Activated naive CD8-positive, alpha-beta T cell (primary cell): ENCODE data around the gene RASAL2.

Experiments used
- H3K27ac Mint-ChIP-seq: one replicate; pipeline ENCODE4 v1.8.0; 2021; ENCODE audit warnings: mixed read lengths
- H3K27me3 Mint-ChIP-seq: one replicate; pipeline ENCODE4 v1.8.0; 2021; ENCODE audit warnings: mixed read lengths
- H3K36me3 Mint-ChIP-seq: one replicate; pipeline ENCODE4 v1.8.0; 2021; ENCODE audit warnings: mixed read lengths
- H3K4me1 Mint-ChIP-seq: one replicate; pipeline ENCODE4 v1.8.0; 2021; ENCODE audit warnings: low read depth, mixed read lengths
- H3K4me3 Mint-ChIP-seq: one replicate; pipeline ENCODE4 v1.8.0; 2021; ENCODE audit warnings: mild to moderate bottlenecking, mixed read lengths
- H3K9me3 Mint-ChIP-seq: one replicate; pipeline ENCODE4 v1.8.0; 2021; ENCODE audit warnings: low read depth, mixed read lengths

Gene RASAL2

DNA sequence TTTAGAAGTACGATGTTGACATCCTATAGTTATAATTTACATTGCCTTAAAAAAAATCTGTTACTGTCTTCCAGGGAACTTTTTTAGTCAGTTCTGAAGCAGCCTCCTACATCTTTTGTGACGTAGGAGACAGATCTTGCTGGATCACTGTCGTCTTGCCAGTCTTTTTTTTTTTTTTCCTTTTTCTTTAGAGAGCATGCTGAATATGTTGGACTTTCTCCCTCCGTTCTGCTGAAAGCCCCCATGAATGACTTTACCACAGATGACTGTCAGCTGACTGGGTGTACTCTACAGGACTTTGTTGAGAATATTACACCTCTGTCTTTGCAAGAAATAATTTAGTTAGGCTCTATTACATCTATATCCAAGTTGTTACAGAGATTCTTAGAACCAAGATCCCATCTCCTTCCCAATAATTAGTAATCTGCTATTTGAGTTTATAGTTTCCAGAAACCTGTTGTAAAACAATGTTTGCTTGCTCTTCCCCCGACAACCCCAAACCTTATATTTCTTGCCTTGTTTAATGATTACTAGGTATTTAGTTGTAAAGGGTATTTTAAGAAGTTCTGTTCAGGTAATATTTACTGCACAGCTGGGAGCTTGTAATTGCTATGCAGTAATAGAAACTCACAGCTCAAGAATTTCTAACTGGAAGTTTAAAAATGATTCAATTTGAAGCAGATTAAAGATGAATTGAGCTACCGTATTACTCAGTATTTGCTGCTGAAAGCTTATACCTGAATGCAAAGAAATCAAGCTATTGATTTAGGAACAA is 61.8 kb downstream of the RASAL2 start:
- H3K4me3 Mint-ChIP-seq = no peak overlapping the region
- H3K27ac Mint-ChIP-seq = no peak overlapping the region
- H3K27me3 Mint-ChIP-seq = no peaks in the 10 kb centered on the region
- no peaks in the 10 kb centered on the region for H3K36me3 Mint-ChIP-seq
- H3K9me3 Mint-ChIP-seq = no peaks in the 10 kb centered on the region
- no peaks in the 10 kb centered on the region for H3K4me1 Mint-ChIP-seq

- Mint-ChIP-seq H3K27me3 (no peaks in the 10 kb centered on the region), H3K4me1 (no peaks in the 10 kb centered on the region), H3K27ac (no peak overlapping the region), H3K9me3 (no peaks in the 10 kb centered on the region), H3K36me3 (no peaks in the 10 kb centered on the region), H3K4me3 (no peak overlapping the region)
Observed at GRCh38 chr1:178160736-178161475, 67.0 kb downstream of the RASAL2 start.

- no peak overlapping the region for H3K27ac Mint-ChIP-seq
- no peak overlapping the region for H3K4me3 Mint-ChIP-seq
- no peaks in the 10 kb centered on the region for H3K4me1 Mint-ChIP-seq
- H3K27me3 Mint-ChIP-seq = no peaks in the 10 kb centered on the region
- no peaks in the 10 kb centered on the region for H3K9me3 Mint-ChIP-seq
- no peaks in the 10 kb centered on the region for H3K36me3 Mint-ChIP-seq
Observed at GRCh38 chr1:178161516-178161915, 67.6 kb downstream of the RASAL2 start.

DNA sequence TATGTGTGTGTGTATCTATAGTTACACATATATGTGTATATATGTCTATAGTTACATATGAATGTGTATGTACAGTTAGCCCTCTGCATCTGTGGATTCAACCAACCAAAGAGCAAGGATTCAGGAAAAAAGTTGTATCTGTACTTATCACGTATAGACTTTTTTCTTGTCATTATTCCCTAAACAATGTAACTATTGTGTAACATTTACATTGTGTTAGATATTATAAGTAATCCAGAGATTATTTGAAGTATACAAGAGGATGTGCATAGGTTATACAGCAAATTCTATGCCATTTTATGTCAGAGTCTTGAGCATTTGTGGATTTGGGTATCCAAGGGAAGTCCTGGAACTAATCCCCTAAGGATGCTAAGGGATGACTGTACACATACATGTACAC is 71.3 kb downstream of the RASAL2 start:
- Mint-ChIP-seq H3K4me1 (no peaks in the 10 kb centered on the region), H3K27me3 (no peaks in the 10 kb centered on the region), H3K9me3 (no peaks in the 10 kb centered on the region), H3K27ac (no peak overlapping the region), H3K36me3 (no peaks in the 10 kb centered on the region), H3K4me3 (no peak overlapping the region)

- Mint-ChIP-seq H3K27ac (no peak overlapping the region), H3K36me3 (no peaks in the 10 kb centered on the region), H3K4me3 (no peak overlapping the region), H3K9me3 (no peaks in the 10 kb centered on the region), H3K27me3 (no peaks in the 10 kb centered on the region), H3K4me1 (no peaks in the 10 kb centered on the region)
Observed at GRCh38 chr1:178166429-178167024, 72.6 kb downstream of the RASAL2 start.

DNA sequence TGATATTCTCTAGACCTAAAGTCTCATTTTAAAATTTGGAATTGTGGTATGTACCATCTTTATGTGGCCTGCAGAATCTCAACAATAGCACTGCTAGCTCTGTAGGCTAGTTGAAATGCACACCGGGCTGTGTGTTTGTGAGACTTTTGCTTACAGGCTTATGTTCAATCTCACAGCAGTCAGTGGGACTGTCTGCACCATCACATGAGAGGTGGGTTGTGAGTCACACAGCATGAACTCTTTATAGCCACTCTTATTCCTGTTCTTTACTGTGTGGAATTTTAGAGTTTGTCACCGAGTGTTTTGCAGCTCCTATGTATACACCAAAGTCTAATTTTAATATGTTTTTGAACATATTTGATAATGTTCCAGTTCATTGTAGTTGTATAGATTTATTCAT is 74.6 kb downstream of the RASAL2 start:
- Mint-ChIP-seq H3K36me3 (no peaks in the 10 kb centered on the region), H3K27me3 (no peaks in the 10 kb centered on the region), H3K4me1 (no peaks in the 10 kb centered on the region), H3K9me3 (no peaks in the 10 kb centered on the region), H3K4me3 (no peak overlapping the region), H3K27ac (no peak overlapping the region)

GRCh38 chr1:178169649-178170048 is 75.7 kb downstream of the RASAL2 start:
- no peaks in the 10 kb centered on the region for H3K4me1 Mint-ChIP-seq
- H3K9me3 Mint-ChIP-seq = no peaks in the 10 kb centered on the region
- no peak overlapping the region for H3K27ac Mint-ChIP-seq
- H3K36me3 Mint-ChIP-seq = no peaks in the 10 kb centered on the region
- H3K27me3 Mint-ChIP-seq = no peaks in the 10 kb centered on the region
- H3K4me3 Mint-ChIP-seq = no peak overlapping the region

DNA sequence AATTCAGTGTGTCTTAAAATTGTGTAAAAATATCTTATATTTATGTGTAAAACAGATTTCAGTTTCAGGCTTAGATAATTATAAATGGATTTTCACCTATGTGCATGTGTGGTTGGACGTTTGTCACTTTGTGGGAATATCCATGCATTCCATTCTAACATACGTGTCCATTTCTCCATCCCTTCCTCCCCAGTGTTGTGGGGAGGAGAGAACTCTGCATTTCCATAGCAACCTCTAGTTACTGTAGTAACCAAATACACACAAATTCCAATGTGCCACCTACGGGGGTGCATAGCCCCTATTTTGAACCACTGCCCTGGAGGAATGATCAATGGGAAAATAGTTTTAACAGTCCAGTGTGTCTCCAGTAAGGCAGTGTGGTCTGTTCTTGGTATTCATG is 79.0 kb downstream of the RASAL2 start:
- no peaks in the 10 kb centered on the region for H3K36me3 Mint-ChIP-seq
- H3K27ac Mint-ChIP-seq = no peak overlapping the region
- no peaks in the 10 kb centered on the region for H3K27me3 Mint-ChIP-seq
- no peak overlapping the region for H3K4me3 Mint-ChIP-seq
- no peaks in the 10 kb centered on the region for H3K4me1 Mint-ChIP-seq
- H3K9me3 Mint-ChIP-seq = no peaks in the 10 kb centered on the region

- no peaks in the 10 kb centered on the region for H3K4me1 Mint-ChIP-seq
- no peak overlapping the region for H3K27ac Mint-ChIP-seq
- H3K36me3 Mint-ChIP-seq = no peaks in the 10 kb centered on the region
- H3K9me3 Mint-ChIP-seq = no peaks in the 10 kb centered on the region
- H3K4me3 Mint-ChIP-seq = no peak overlapping the region
- no peaks in the 10 kb centered on the region for H3K27me3 Mint-ChIP-seq
Observed at GRCh38 chr1:178174539-178174938, 80.6 kb downstream of the RASAL2 start.

DNA sequence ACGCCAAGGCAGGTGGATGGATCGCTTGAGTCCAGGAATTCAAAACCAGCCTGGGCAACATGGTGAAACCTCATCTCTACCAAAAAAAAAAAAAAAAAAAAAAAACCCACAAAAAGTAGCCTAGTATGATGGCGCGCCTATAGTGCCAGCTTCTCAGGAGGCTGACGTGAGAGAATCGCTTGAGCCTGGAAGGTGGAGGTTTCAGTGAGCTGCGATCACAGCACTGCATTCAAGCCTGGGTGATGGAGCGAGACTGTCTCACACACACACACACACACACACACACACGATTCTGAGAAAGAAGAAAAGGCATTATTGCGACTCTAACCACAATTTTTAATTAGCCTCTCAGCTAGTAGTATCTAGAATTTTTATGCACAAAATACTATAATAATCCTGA is 86.5 kb downstream of the RASAL2 start:
- Mint-ChIP-seq H3K27me3 (no peaks in the 10 kb centered on the region), H3K9me3 (no peaks in the 10 kb centered on the region), H3K36me3 (no peaks in the 10 kb centered on the region), H3K4me3 (no peak overlapping the region), H3K4me1 (no peaks in the 10 kb centered on the region), H3K27ac (no peak overlapping the region)

DNA sequence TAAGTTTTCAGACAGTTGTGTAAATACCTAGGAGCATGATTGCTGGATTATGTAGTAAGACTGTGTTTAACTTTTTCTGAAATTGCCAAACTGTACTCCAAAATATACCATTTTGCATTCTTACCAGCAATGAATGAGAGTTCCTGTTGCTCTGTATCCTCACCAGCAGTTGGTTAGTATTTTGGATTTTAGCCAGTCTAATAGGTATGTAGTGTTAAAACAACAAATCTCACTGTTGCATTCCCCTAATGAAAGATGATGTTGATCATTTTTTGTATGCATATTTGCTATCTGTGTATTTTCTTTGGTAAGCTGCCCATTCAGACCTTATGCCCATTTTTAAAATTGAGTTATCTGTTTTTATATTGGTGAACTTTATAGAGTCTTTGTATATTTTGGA is 89.9 kb downstream of the RASAL2 start:
- Mint-ChIP-seq H3K4me3 (no peak overlapping the region), H3K27me3 (no peaks in the 10 kb centered on the region), H3K27ac (no peak overlapping the region), H3K36me3 (no peaks in the 10 kb centered on the region), H3K4me1 (no peaks in the 10 kb centered on the region), H3K9me3 (no peaks in the 10 kb centered on the region)

DNA sequence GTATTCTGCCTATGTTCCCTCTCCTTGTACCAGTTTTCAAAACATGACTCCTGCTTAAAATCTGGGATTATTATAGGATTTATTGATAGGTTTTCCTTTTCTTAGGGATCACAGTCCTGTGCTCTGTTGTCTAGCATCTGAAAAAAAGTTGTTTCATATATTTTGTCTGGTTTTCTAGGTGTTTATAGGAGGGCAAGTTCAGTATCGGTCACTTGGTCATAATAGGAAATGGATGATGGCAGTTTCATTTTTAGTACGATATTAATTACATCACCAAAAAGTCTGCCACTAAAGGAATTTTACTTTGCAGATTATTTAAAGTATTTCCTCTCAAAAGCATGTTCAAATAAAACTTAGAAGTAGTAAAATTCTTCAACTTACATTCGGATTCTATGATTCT is 94.4 kb downstream of the RASAL2 start:
- H3K36me3 Mint-ChIP-seq = no peaks in the 10 kb centered on the region
- no peaks in the 10 kb centered on the region for H3K4me1 Mint-ChIP-seq
- H3K27me3 Mint-ChIP-seq = no peaks in the 10 kb centered on the region
- no peak overlapping the region for H3K27ac Mint-ChIP-seq
- no peaks in the 10 kb centered on the region for H3K9me3 Mint-ChIP-seq
- H3K4me3 Mint-ChIP-seq = no peak overlapping the region

GRCh38 chr1:178189814-178190213 is 95.9 kb downstream of the RASAL2 start:
- Mint-ChIP-seq H3K9me3 (no peaks in the 10 kb centered on the region), H3K4me1 (no peaks in the 10 kb centered on the region), H3K27me3 (no peaks in the 10 kb centered on the region), H3K4me3 (no peak overlapping the region), H3K36me3 (no peaks in the 10 kb centered on the region), H3K27ac (no peak overlapping the region)

DNA sequence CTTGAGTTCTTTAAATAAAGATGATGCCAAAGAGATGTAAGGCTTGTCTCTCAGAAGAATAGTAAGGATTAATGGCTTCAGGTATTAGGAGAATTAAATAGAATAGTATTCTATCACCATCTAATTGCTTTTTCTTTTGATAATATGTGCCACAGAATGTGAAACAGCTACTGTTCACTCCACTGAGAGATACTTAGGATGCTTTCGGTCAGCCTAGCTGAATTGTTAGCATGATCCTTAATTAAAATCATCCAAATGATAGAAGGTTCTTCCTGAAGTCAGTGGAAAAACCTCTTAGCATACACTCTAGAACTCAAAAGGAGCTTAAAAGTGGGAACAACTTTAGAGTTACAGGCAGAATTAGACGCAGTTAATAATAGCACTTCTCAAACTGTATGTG is 97.0 kb downstream of the RASAL2 start:
- H3K9me3 Mint-ChIP-seq = no peaks in the 10 kb centered on the region
- no peak overlapping the region for H3K27ac Mint-ChIP-seq
- no peaks in the 10 kb centered on the region for H3K36me3 Mint-ChIP-seq
- H3K4me3 Mint-ChIP-seq = no peak overlapping the region
- no peaks in the 10 kb centered on the region for H3K4me1 Mint-ChIP-seq
- H3K27me3 Mint-ChIP-seq = no peaks in the 10 kb centered on the region

- H3K36me3 Mint-ChIP-seq = no peaks in the 10 kb centered on the region
- H3K4me1 Mint-ChIP-seq = no peaks in the 10 kb centered on the region
- no peaks in the 10 kb centered on the region for H3K27me3 Mint-ChIP-seq
- H3K9me3 Mint-ChIP-seq = no peaks in the 10 kb centered on the region
- H3K27ac Mint-ChIP-seq = no peak overlapping the region
- no peak overlapping the region for H3K4me3 Mint-ChIP-seq
Observed at GRCh38 chr1:178192686-178193085, 98.8 kb downstream of the RASAL2 start.
